Neuronal stem cell (in vitro differentiated cells): Measurements from ENCODE around the gene NOC2L.

Experiments
- DNase-seq: peaks from one replicate; pipeline ENCODE4 v3.0.0-alpha.2; 2013; ENCODE audit warnings: low spot score
- H2AFZ ChIP-seq: one replicate; pipeline ENCODE4 v1.6.1; 2013; ENCODE audit warnings: mild to moderate bottlenecking, low read length, inconsistent platforms
- H2AK5ac ChIP-seq: 2 replicates; pipeline ENCODE4 v1.6.1; 2013; ENCODE audit warnings: low read depth, mild to moderate bottlenecking, inconsistent platforms, low read length, moderate library complexity, mixed read lengths
- H2BK120ac ChIP-seq: 2 replicates; pipeline ENCODE4 v1.6.1; 2013; ENCODE audit warnings: low read depth, mild to moderate bottlenecking, inconsistent platforms, low read length, moderate library complexity, mixed read lengths
- H2BK12ac ChIP-seq: one replicate; pipeline ENCODE4 v1.6.1; 2013; ENCODE audit warnings: low read length, inconsistent platforms
- H2BK15ac ChIP-seq: 2 replicates; pipeline ENCODE4 v1.6.1; 2013; ENCODE audit warnings: mild to moderate bottlenecking, low read length, inconsistent platforms, mixed read lengths
- H2BK5ac ChIP-seq: one replicate; pipeline ENCODE4 v1.6.1; 2013; ENCODE audit warnings: inconsistent platforms, mild to moderate bottlenecking, low read length, moderate library complexity
- H3K14ac ChIP-seq: one replicate; pipeline ENCODE4 v1.6.1; 2013; ENCODE audit warnings: low read length, inconsistent platforms
- H3K18ac ChIP-seq: 2 replicates; pipeline ENCODE4 v1.6.1; 2013; ENCODE audit warnings: low read length, inconsistent platforms
- H3K23ac ChIP-seq: 2 replicates; pipeline ENCODE4 v1.6.1; 2013; ENCODE audit warnings: low read depth, mild to moderate bottlenecking, mixed read lengths, low read length, inconsistent platforms; ENCODE audit not compliant: poor library complexity
- H3K27ac ChIP-seq: replicated peaks from 3 replicates; pipeline ENCODE4 v1.5.1; 2013; ENCODE audit warnings: low read length, inconsistent platforms
- H3K27me3 ChIP-seq, 3 experiments: 2 replicates each; pipeline ENCODE4 v1.6.1; 2013; ENCODE audit warnings: low read length in 3 of 3, mild to moderate bottlenecking in 2 of 3, inconsistent platforms in 1 of 3, low read depth in 1 of 3, mixed read lengths in 1 of 3, moderate library complexity in 1 of 3; ENCODE audit not compliant: control insufficient read depth in 3 of 3, insufficient read depth in 3 of 3
- H3K36me3 ChIP-seq, 2 donors: replicated peaks in 1 of 2; 2 replicates each; pipeline ENCODE4 v1.6.1; 2013; ENCODE audit warnings: low read length in 2 of 2; ENCODE audit not compliant: control insufficient read depth in 2 of 2, insufficient read depth in 2 of 2
- H3K4ac ChIP-seq: 2 replicates; pipeline ENCODE4 v1.6.1; 2013; ENCODE audit warnings: inconsistent platforms, mild to moderate bottlenecking, low read length, moderate library complexity
- H3K4me1 ChIP-seq, 2 donors: 1 replicate in 1 of 2; 2 replicates in 1 of 2; pipeline ENCODE4 v1.6.1; 2013; ENCODE audit warnings: low read length in 2 of 2, low read depth in 1 of 2; ENCODE audit not compliant: control insufficient read depth in 2 of 2, insufficient read depth in 1 of 2
- H3K4me2 ChIP-seq: one replicate; pipeline ENCODE4 v1.6.1; 2013; ENCODE audit warnings: mild to moderate bottlenecking, low read length, inconsistent platforms; ENCODE audit not compliant: insufficient read depth, poor library complexity, severe bottlenecking
- H3K4me3 ChIP-seq, 2 donors: 2 replicates each; pipeline ENCODE4 v1.5.1; 2013; ENCODE audit warnings: low read length in 2 of 2, mild to moderate bottlenecking in 2 of 2, inconsistent platforms in 1 of 2, moderate library complexity in 1 of 2
- H3K79me1 ChIP-seq: one replicate; pipeline ENCODE4 v1.6.1; 2013; ENCODE audit warnings: low read depth, mild to moderate bottlenecking, inconsistent platforms, low read length, moderate library complexity
- H3K9ac ChIP-seq: one replicate; pipeline ENCODE4 v1.6.1; 2013; ENCODE audit warnings: mild to moderate bottlenecking, low read depth, low read length, inconsistent platforms; ENCODE audit not compliant: poor library complexity
- H3K9me3 ChIP-seq, 2 donors: replicated peaks in 1 of 2; 2 replicates each; pipeline versions ENCODE3 to v1.6.1; 2013; ENCODE audit warnings: low read length in 2 of 2, mild to moderate bottlenecking in 2 of 2, inconsistent platforms in 1 of 2, low read depth in 1 of 2, mixed read lengths in 1 of 2, moderate library complexity in 1 of 2; ENCODE audit not compliant: control insufficient read depth in 2 of 2, insufficient read depth in 1 of 2
- H4K8ac ChIP-seq: one replicate; pipeline ENCODE4 v1.6.1; 2013; ENCODE audit warnings: low read depth, mild to moderate bottlenecking, inconsistent platforms, low read length, moderate library complexity
- H4K91ac ChIP-seq: one replicate; pipeline ENCODE4 v1.6.1; 2013; ENCODE audit warnings: low read length, low read depth, mild to moderate bottlenecking, inconsistent platforms; ENCODE audit not compliant: poor library complexity
- WGBS, 2 donors: extraction: QIAGEN DNeasy Blood & Tissue Kit; methylation state at CpG; one replicate each; pipeline ENCODE4 v1.1.7; 2013; ENCODE audit warnings: missing lambda C conversion rate in 2 of 2, mixed read lengths in 1 of 2; ENCODE audit not compliant: insufficient read length in 2 of 2, insufficient replicate concordance in 1 of 2; ENCODE audit errors: extremely low coverage in 2 of 2; 5-methylcytosine and 5-hydroxymethylcytosine counted together

Gene NOC2L

DNA sequence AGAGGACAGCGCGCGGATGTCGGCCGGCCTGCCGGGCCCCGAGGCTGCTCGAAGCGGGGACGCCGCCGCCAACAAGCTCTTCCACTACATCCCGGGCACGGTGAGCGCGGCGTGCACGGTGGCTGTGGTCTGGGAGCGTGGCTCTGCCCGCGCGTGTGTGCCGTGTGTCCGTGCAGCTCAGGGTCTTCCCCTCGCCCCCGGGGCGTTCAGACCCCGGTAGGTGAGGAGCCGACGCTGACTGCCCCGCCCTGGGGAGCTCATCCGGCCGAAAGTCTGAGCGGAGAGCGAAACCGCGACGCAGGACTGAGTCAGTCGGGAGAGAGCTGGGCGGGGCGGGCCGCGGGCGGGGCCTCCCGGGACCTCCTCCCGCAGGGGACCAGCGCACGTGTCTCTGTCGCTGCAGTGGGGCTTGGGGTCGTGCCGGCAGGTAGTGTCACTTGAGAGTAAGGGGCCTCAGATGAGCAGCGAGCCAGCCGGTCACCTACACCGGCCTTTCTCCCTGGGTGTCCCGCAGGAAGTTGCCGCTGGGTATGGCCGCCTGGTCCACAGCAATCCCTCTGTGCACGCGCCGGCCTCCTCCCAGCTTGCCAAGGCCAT, 7.7 kb upstream of the NOC2L start:
- Histone ChIP-seq H3K79me1 (peaks cover 3% of the 10 kb centered on the region), H3K27ac (no peak overlapping the region), H3K4me3 (peak overlapping the region; percentile 41 to 78), H3K36me3 (peaks cover 10 to 26% of the 10 kb centered on the region in 2 donors), H3K4ac (no peak overlapping the region), H3K9me3 (peaks cover 0 to 6% of the 10 kb centered on the region in 2 donors), H2BK120ac (peak overlapping the region; percentile 81), H2BK12ac (no peak overlapping the region), H2BK5ac (peak overlapping the region; percentile 95), H3K4me1 (peaks cover 2 to 10% of the 10 kb centered on the region in 2 donors), H3K9ac (peak overlapping the region; percentile 88), H2BK15ac (peak overlapping the region; percentile 58), H4K8ac (peak overlapping the region; percentile 82), H3K18ac (peak overlapping the region; percentile 98), H3K27me3 (peaks cover 15 to 63% (median 62%) of the 10 kb centered on the region in 3 experiments), H2AFZ (peak overlapping the region; percentile 98), H3K4me2 (peak overlapping the region; percentile 94), H4K91ac (no peak overlapping the region), H2AK5ac (peak overlapping the region; percentile 88), H3K23ac (peak overlapping the region; percentile 98), H3K14ac (peak overlapping the region; percentile 82)
- no CpG with 5 or more reads among the region's 60 CpGs for WGBS, 2 donors
- DNase-seq = peak; percentile 35

GRCh38 chr1:966135-966703, 7.2 kb upstream of the NOC2L start, which contains the start of gene PLEKHN1:
TSS of gene PLEKHN1 (plus strand) at chr1:966482. CDS start at chr1:966532, 50 bp downstream.
- H3K27ac ChIP-seq = no peak within 1 kb of the TSS
- peak within 1 kb of the TSS; percentile 81 for H2BK120ac ChIP-seq
- H3K4me2 ChIP-seq = peak within 1 kb of the TSS; percentile 94
- peak within 1 kb of the TSS; percentile 98 for H3K23ac ChIP-seq
- no peak within 1 kb of the TSS for H4K91ac ChIP-seq
- peaks cover 15 to 61% (median 57%) of the 10 kb centered on the region in 3 experiments for H3K27me3 ChIP-seq
- H2BK5ac ChIP-seq = peak within 1 kb of the TSS; percentile 95
- H3K9ac ChIP-seq = peak within 1 kb of the TSS; percentile 88
- no CpG with 5 or more reads among the region's 31 CpGs for WGBS, 2 donors
- H2BK12ac ChIP-seq = no peak within 1 kb of the TSS
- H3K4me1 ChIP-seq = peaks cover 7 to 10% of the 10 kb centered on the region in 2 donors
- H3K4me3 ChIP-seq = peak within 1 kb of the TSS; percentile 41 to 78
- peak within 1 kb of the TSS; percentile 88 for H2AK5ac ChIP-seq
- peak within 1 kb of the TSS; percentile 58 for H2BK15ac ChIP-seq
- peaks cover 0 to 6% of the 10 kb centered on the region in 2 donors for H3K9me3 ChIP-seq
- peak within 1 kb of the TSS; percentile 98 for H2AFZ ChIP-seq
- peak within 1 kb of the TSS; percentile 82 for H3K14ac ChIP-seq
- no peak for DNase-seq
- H3K18ac ChIP-seq = peak within 1 kb of the TSS; percentile 98
- no peak within 1 kb of the TSS for H3K4ac ChIP-seq
- H3K79me1 ChIP-seq = peaks cover 5% of the 10 kb centered on the region
- H3K36me3 ChIP-seq = peaks cover 10 to 30% of the 10 kb centered on the region in 2 donors
- peak within 1 kb of the TSS; percentile 82 for H4K8ac ChIP-seq

DNA sequence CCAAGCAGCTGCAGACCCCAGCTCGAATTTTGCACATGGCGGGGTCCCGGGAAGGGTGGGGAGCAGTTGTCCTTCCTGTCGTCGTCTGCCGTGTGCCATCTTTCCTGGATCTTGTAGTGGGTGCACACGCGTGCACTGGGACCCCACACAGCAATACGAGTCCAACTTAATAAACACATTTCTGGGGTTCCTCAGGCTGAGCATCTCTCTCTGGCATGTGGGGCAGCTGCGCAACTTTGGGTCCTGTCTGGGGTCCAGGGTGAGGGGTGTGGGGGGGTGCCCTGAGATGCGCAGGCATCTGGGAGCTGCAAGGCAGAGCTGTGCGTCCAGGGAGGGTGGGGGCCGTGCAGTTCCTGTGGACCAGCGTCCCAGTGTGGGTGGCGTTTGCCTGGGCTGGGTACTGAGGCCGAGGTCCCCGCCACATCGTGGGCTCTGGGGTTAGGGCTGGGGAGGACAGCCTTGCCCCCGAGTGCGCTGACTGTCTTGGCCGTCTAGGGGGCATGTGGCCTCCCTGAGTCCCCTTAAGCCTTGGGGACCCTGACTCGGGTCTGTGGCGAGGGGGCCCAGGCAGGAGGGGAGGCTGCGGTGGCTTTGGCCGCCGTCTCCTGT, 6.6 kb upstream of the NOC2L start:
- peaks cover 0 to 6% of the 10 kb centered on the region in 2 donors for H3K9me3 ChIP-seq
- no CpG with 5 or more reads among the region's 26 CpGs for WGBS, 2 donors
- no peak overlapping the region for H3K4ac ChIP-seq
- H3K9ac ChIP-seq = peak overlapping the region; percentile 72
- H3K14ac ChIP-seq = no peak overlapping the region
- H2AFZ ChIP-seq = no peak overlapping the region
- H2AK5ac ChIP-seq = no peak overlapping the region
- no peak overlapping the region for H2BK15ac ChIP-seq
- peaks cover 7 to 10% of the 10 kb centered on the region in 2 donors for H3K4me1 ChIP-seq
- no peak overlapping the region for H2BK5ac ChIP-seq
- peak overlapping the region; percentile 98 for H3K23ac ChIP-seq
- H3K36me3 ChIP-seq = peaks cover 10 to 30% of the 10 kb centered on the region in 2 donors
- peaks cover 5% of the 10 kb centered on the region for H3K79me1 ChIP-seq
- no peak overlapping the region for H4K8ac ChIP-seq
- no peak overlapping the region for H3K4me2 ChIP-seq
- H3K18ac ChIP-seq = no peak overlapping the region
- DNase-seq = no peak
- no peak overlapping the region for H4K91ac ChIP-seq
- no peak overlapping the region for H2BK120ac ChIP-seq
- H2BK12ac ChIP-seq = no peak overlapping the region
- H3K27me3 ChIP-seq = peaks cover 15 to 60% (median 51%) of the 10 kb centered on the region in 3 experiments
- H3K4me3 ChIP-seq = no peak overlapping the region
- no peak overlapping the region for H3K27ac ChIP-seq
